Coronary artery (tissue), 2 donors: ENCODE measurements around the gene DUS1L.

ENCODE experiments used
- DNase-seq: peaks from one replicate; pipeline ENCODE4 v3.0.0-alpha.2; 2017; ENCODE audit warnings: low spot score
- H3K27ac ChIP-seq, 2 donors: fragments of 200-600 bp; sonication (generic); one replicate each; pipeline ENCODE4 v1.5.1; 2016 to 2019
- H3K4me3 ChIP-seq: fragments of 200-600 bp; sonication (generic); 2 replicates; pipeline ENCODE4 v1.5.1; 2016; ENCODE audit warnings: mild to moderate bottlenecking, moderate library complexity
- TF ChIP-seq, protein P1 (sequence below): fragments of 200-600 bp; sonication (generic); IDR thresholded peaks from one replicate; pipeline ENCODE4 v1.5.1; 2019; ENCODE audit warnings: antibody characterized with exemption

The DUS1L gene

DNA sequence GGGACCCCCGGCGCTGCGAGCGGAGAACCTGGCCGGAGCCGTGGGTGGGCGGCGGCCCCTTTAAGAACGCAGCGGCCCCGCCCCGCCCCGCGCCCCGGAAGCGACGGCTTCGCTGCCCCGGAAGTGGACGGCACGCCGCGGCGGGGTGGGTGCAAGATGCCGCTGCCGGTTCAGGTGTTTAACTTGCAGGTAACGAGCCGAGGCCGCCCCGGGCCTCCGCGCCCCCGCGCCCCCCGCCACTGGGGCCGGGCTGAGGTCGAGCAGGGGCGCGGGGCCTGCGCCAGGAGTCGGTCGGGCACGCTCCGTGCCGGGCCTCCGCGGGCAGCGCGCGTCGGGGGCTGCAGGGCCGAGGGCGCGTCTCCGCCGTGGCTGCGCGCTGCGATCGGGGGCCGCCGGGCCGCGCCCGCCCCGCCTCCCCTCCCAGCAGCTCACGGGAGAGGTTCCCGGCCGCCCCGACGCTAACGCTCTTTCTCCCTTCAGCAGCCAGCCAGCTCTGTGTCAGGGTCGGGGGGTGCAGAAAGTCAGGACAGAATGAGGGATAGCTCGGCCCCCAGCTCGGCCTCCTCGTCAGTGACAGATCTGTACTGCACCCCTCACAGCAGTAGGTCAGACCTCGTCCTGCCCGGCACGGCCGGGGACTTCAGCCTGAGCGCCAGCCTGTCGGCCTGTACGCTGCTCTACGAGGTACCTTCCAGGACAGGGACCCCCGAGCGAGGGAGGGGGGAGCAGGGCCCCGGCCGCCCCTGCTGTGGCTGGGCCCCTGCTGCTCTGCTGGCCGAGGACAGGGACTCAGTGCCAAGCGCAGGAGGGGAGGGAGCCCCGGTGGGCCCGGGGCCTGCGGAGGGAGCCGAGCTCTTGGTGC, 13.6 kb downstream of the DUS1L start, which contains the start of the genes GPS1 and RFNG:
TSS of gene GPS1 (plus strand) at position 123 of the 862 bp plus-strand sequence. CDS start at position 157, 34 bp downstream.
TSS of gene RFNG (minus strand) at position 36 of the 862 bp plus-strand sequence. CDS start 45 bp downstream, outside the sequence.
- peak within 1 kb of the TSS; percentile 16 to 89 for H3K27ac ChIP-seq
- H3K4me3 ChIP-seq, result peak within 1 kb of the TSS; percentile 100
- TF ChIP-seq, protein P1, sequence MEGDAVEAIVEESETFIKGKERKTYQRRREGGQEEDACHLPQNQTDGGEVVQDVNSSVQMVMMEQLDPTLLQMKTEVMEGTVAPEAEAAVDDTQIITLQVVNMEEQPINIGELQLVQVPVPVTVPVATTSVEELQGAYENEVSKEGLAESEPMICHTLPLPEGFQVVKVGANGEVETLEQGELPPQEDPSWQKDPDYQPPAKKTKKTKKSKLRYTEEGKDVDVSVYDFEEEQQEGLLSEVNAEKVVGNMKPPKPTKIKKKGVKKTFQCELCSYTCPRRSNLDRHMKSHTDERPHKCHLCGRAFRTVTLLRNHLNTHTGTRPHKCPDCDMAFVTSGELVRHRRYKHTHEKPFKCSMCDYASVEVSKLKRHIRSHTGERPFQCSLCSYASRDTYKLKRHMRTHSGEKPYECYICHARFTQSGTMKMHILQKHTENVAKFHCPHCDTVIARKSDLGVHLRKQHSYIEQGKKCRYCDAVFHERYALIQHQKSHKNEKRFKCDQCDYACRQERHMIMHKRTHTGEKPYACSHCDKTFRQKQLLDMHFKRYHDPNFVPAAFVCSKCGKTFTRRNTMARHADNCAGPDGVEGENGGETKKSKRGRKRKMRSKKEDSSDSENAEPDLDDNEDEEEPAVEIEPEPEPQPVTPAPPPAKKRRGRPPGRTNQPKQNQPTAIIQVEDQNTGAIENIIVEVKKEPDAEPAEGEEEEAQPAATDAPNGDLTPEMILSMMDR, result no peak
- DNase-seq, result no peak

DNA sequence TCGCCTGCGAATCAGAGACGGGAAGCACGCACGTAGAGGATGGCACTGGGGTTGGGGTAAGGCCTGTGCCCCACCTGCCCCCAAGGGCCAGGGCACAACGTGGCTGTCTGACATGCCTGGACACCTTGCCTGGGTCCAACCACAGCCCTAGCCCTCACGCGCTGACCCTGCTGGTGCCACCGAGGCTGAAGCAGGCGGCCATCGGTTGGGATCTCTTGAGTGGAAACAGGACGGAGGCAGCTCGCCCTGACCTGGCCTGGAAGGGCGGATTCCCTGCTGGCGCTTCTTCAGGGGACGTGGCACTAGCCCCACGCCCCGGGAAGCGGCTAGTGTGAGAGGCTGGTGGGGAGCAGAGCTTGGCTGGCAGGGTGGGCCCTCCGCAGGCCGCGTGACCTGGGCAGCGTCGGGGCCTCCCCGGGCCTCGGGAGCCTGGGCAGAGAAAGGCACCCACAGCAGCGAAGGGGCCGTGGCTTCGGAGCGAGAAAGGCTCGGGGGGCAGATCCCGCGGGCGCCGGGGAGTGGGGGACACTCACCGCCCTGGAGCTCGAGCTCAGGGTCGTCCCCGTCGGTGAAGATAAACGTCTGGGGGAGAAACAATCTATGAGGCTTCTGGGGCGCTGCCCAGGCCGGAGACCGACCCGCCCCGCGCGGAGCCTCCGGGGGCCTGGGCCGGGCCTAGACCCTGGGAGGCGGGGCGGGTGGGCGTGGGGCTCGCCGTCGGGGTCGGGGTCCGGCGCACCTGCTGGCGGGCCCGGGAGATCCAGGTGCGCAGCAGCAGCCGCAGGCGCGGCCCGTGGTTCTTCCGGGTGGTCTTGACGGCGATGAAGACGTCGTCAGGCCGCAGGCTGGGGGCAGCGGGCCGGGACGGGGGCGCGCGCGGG, 14.6 kb downstream of the DUS1L start:
- no peak for DNase-seq
- Histone ChIP-seq H3K27ac (peak overlapping the region; percentile 16 to 89), H3K4me3 (peak overlapping the region; percentile 100)
- TF ChIP-seq, protein P1, result no peak

DNA sequence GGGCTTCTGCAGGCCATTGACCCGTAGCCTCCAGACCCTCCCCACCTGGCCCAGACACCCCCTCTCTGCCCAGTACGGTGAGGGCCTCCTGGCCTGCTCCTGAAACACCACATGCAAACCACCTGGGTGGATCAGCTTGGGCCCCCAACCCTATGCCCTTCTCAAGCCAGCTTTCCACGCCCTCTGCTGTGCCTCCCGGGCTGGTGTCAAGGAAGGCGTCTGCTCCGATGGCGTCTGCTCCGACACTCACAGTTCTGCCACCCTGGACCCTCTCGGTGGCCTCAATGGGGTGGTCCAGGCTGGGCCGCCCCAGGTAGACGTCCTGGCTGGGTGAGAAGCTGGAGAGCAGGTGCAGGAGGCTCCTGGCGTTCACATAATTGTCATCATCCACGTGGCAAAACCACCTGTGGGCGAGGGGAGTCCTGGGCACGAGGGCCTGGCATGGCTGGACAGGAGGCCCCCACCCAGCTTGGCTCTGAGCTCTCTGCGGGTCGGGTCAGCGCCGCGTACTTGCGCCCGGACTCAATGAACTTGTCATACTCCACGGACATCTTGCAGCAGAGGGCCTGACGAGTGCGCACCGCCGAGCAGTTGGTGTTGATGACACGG, 15.3 kb downstream of the DUS1L start:
- H3K4me3 ChIP-seq, result peak overlapping the region; percentile 100
- DNase-seq, result no peak
- no peak overlapping the region for H3K27ac ChIP-seq
- TF ChIP-seq, protein P1, result no peak

DNA sequence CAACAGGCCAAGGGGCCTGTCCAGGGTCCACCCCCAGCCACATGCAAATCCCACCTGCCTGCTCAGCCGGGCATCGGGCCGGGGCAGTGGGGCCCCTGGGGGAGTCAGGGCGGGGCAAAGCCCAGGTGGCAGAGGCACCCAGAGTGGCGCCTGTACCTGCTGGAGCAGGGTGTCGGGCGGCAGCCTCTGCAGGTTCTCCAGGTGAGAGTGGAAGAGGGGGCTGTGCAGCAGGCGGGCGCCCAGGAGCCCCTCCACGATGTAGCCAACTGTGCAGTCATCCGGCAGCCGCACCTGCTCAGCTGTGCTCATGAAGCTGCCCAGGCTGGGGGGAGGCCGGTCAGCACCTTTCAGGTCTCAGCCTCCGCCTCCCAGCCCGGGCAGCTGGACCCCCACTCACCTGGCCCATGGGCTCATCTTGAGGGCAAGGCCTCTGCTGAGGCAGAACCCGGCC, 16.1 kb downstream of the DUS1L start:
- Histone ChIP-seq H3K4me3 (no peak overlapping the region), H3K27ac (no peak overlapping the region)
- no peak for DNase-seq
- TF ChIP-seq, protein P1, result no peak

- Histone ChIP-seq H3K4me3 (no peak overlapping the region), H3K27ac (no peak overlapping the region)
- TF ChIP-seq, protein P1, result no peak
- no peak for DNase-seq
Observed at GRCh38 chr17:82049106-82049505, 16.5 kb downstream of the DUS1L start.

DNA sequence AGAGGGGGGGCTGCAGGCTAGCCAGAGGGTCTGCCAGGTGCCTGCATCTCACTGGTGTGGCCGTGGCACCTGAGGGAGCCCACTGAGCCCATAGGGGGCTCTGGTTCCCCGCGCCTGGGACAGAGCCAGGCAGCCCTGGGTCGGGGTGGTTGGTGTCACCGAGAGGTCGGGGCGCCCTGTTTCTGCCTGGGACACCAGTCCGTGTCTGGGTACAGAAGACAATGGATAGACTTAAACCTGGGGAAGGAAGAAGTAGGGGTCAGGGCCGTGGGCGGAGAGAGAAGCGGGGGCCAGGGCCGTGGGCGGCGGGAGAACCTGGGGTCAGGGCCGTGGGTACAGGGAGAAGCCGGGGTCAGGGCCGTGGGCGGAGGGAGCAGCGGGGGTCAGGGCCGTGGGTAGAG, 17.0 kb downstream of the DUS1L start:
- TF ChIP-seq, protein P1, result no peak
- no peak overlapping the region for H3K27ac ChIP-seq
- no peak for DNase-seq

More for the DNA sequence above, 17.0 kb downstream of the DUS1L start:
- no peak overlapping the region for H3K4me3 ChIP-seq
